GM10266 (cell line): ENCODE data around the gene BPIFB2.

ENCODE experiments used
- DNase-seq: peaks from one replicate; pipeline ENCODE4 v3.0.0; 2012; ENCODE audit errors: extremely low spot score
- TF ChIP-seq, protein P1 (sequence below): IDR thresholded peaks from 2 replicates; pipeline ENCODE4 v1.5.1; 2012; ENCODE audit warnings: mild to moderate bottlenecking, low read depth; ENCODE audit not compliant: control insufficient read depth, insufficient read depth; ENCODE audit errors: missing control alignments

The BPIFB2 gene

DNA sequence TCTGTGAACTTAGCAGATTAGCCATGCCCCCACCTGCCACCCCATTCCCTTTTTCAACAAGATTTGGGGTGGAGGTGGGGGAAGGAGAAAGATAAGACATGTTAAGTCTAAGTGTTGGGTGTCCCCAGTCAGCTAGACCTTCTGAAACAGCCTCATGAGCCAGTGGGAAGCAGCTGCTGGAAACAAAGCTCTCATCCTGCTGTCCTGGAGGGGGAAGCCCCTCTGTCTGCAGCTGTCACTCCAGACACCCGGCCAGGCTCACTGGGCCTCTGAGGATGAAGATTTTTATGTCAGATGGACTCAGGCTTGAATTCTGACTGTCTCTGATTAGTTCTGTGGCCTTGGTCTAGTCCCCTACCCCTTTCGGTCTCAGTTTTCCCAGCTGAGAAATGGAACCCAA lies 47.3 kb downstream of the BPIFB2 start:
- DNase-seq: no peak
- TF ChIP-seq, protein P1, sequence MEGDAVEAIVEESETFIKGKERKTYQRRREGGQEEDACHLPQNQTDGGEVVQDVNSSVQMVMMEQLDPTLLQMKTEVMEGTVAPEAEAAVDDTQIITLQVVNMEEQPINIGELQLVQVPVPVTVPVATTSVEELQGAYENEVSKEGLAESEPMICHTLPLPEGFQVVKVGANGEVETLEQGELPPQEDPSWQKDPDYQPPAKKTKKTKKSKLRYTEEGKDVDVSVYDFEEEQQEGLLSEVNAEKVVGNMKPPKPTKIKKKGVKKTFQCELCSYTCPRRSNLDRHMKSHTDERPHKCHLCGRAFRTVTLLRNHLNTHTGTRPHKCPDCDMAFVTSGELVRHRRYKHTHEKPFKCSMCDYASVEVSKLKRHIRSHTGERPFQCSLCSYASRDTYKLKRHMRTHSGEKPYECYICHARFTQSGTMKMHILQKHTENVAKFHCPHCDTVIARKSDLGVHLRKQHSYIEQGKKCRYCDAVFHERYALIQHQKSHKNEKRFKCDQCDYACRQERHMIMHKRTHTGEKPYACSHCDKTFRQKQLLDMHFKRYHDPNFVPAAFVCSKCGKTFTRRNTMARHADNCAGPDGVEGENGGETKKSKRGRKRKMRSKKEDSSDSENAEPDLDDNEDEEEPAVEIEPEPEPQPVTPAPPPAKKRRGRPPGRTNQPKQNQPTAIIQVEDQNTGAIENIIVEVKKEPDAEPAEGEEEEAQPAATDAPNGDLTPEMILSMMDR: no peak

DNA sequence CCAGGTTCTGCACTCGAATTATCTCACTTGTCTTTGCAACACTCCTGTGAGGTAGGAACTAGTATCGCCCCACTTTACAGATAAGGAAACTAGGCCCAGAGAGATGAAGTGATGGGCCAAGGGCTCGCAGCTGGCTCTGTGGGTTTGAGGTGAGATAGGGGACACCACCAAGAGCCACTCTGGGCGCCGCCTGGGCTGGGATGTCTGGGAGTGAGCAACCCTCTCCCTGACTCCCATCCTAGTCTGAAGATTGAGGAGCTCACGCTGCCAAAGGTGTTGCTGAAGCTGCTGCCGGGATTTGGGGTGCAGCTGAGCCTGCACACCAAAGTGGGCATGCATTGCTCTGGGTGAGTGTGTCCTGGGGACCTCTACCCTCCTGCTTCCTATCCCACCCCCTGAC lies 51.6 kb downstream of the BPIFB2 start:
- TF ChIP-seq, protein P1: no peak
- DNase-seq: no peak

DNA sequence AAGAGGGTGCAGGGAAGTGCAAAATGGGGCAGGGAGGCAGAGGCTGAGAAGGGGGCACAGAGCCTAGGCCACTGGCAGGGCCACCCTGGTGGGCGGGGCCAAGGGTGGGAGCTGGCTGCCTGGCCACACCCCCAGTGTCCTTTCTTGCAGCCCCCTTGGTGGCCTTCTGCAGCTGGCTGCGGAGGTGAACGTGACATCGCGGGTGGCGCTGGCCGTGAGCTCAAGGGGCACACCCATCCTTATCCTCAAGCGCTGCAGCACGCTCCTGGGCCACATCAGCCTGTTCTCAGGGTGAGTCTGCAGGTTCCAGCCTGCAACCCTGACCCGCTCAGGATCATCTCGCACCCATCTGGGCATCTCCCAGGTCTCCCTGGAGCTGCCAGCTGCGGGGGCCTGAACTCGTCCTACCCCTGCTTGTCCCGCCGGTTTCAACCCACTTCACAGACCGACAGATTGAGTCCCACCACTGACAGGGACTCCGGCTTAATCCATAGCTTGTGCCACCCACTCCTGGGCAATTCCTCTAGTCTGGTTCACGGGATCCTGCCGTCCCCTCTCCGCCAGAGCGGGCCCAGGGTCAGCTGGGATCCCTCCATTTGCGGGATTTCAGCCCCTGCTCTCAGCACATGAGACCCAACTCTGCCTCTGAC lies 52.4 kb downstream of the BPIFB2 start:
- TF ChIP-seq, protein P1: no peak
- no peak for DNase-seq

DNA sequence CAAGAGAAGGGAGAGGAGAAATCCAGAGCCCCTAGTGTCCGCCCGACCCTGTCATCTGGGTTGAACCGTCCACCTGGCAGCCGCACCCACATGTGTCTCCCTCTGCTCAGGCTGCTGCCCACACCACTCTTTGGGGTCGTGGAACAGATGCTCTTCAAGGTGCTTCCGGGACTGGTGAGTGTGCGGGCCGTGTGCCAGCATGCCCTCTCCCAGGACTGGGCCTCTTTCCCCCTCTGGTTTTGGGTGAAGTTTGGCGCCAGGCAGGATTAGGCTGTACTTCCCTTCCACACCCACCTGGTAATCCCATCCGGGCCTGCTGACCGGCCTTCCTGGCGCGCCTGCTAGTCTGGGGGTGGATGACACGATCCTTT lies 54.1 kb downstream of the BPIFB2 start:
- TF ChIP-seq, protein P1: no peak
- no peak for DNase-seq

DNA sequence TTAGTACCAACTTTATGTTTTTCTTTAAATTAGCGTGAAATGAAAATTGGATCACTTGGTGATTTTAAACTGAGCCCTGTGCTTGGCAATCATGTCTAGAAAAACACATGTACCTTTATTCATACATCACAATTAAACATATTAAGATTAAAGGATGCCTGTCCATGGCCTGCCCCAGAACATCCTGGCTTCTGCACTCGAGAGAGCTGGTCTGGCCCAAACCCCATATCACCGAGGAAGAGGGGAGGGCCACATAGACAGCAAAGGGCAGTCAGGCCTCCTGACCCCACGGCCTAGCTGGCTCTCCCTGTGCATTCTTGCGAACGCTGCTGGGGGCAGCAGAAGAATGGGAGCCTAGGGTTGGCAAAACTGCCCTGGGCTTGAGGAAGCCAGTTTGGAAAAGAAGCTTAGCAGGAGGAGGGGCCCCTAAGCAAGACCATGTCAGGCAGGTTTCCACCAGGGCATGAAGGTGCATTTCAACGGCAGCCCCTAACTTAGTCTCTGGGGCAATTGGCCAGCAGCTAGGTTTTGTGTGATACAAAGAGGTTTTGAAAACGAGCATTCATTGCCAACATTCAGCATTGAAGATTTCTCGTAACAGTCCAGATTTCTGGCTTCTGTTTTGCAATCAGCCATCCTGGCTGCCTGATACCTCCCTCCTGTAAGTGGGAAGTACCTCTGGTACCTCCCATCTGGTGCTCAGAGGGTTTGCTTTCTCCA lies 54.8 kb downstream of the BPIFB2 start:
- no peak for DNase-seq
- TF ChIP-seq, protein P1: no peak

DNA sequence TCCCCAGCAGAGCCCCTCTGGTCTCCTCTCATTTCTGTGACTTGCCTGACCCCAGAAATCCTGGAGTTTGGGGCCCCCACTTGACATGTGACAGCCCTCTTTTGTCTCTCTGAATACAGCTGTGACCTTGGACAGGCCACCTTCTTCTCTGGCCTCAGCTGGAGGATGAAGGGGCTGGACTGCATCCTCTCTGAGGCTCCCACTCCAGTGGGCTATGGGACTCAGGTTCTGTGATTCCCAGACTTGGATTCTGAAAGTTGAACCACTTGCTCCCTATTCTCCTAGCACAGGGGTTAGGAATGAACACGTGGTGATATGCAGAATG lies 55.3 kb downstream of the BPIFB2 start:
- TF ChIP-seq, protein P1: no peak

DNA sequence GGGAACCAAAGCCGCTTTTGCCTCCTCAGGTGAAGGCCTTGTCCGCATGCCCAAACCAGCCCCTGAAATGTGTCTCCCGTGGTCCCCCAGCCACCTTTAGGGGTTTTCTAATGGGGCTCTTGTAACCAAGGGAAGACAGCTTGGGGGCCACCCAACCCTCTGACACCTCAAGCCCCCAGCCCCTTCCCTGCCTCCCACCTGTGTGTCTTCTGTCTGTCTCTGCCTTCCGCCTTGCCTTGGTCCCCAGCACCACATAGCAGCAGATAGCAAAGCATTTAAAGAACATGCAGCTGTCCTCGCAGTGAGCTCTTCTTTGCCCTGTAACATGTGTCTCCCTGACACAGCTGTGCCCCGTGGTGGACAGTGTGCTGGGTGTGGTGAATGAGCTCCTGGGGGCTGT lies 55.8 kb downstream of the BPIFB2 start:
- TF ChIP-seq, protein P1: no peak
- no peak for DNase-seq

More for the DNA sequence above, 55.3 kb downstream of the BPIFB2 start:
- no peak for DNase-seq
